HEK293 (cell line): ENCODE data around the gene CABCOCO1.

Experiments used
- KLF1 ChIP-seq: fragments of 450-650 bp; formaldehyde crosslinking; IDR thresholded peaks from 2 replicates; pipeline ENCODE4 v1.5.1; 2016; ENCODE audit warnings: missing biosample characterization, missing genetic modification characterization
- KLF9 ChIP-seq: fragments of 450-650 bp; formaldehyde crosslinking; IDR thresholded peaks from 2 replicates; pipeline ENCODE4 v1.5.1; 2016; ENCODE audit warnings: missing biosample characterization, missing genetic modification characterization, low read depth
- MZF1 ChIP-seq: fragments of 450-650 bp; formaldehyde crosslinking; IDR thresholded peaks from 2 replicates; pipeline ENCODE4 v1.5.1; 2017; ENCODE audit warnings: missing biosample characterization, missing genetic modification characterization, borderline replicate concordance
- REPIN1 ChIP-seq: fragments of 450-650 bp; formaldehyde crosslinking; IDR thresholded peaks from 2 replicates; pipeline ENCODE4 v1.5.1; 2017; ENCODE audit warnings: missing biosample characterization, missing genetic modification characterization, low read depth
- SCRT1 ChIP-seq: fragments of 450-650 bp; formaldehyde crosslinking; IDR thresholded peaks from 2 replicates; pipeline ENCODE4 v1.5.1; 2016; ENCODE audit warnings: missing biosample characterization, missing genetic modification characterization, borderline replicate concordance
- SP3 ChIP-seq: fragments of 450-650 bp; formaldehyde crosslinking; IDR thresholded peaks from 2 replicates; pipeline ENCODE4 v1.5.1; 2016; ENCODE audit warnings: missing biosample characterization, missing genetic modification characterization
- ZBTB1 ChIP-seq: fragments of 450-650 bp; formaldehyde crosslinking; IDR thresholded peaks from 2 replicates; pipeline ENCODE4 v1.5.1; 2016; ENCODE audit warnings: missing biosample characterization, missing genetic modification characterization
- ZBTB8A ChIP-seq: fragments of 450-650 bp; formaldehyde crosslinking; IDR thresholded peaks from 2 replicates; pipeline ENCODE4 v1.5.1; 2016; ENCODE audit warnings: missing biosample characterization, missing genetic modification characterization
- ZNF121 ChIP-seq: fragments of 450-650 bp; formaldehyde crosslinking; IDR thresholded peaks from 2 replicates; pipeline ENCODE4 v1.5.1; 2016; ENCODE audit warnings: missing biosample characterization, missing genetic modification characterization
- ZNF2 ChIP-seq: fragments of 450-650 bp; formaldehyde crosslinking; IDR thresholded peaks from 2 replicates; pipeline ENCODE4 v1.5.1; 2016; ENCODE audit warnings: missing biosample characterization, missing genetic modification characterization
- ZNF239 ChIP-seq: fragments of 450-650 bp; formaldehyde crosslinking; IDR thresholded peaks from 2 replicates; pipeline ENCODE4 v1.5.1; 2016; ENCODE audit warnings: missing biosample characterization, missing genetic modification characterization
- ZNF48 ChIP-seq: fragments of 450-650 bp; formaldehyde crosslinking; IDR thresholded peaks from 2 replicates; pipeline ENCODE4 v1.5.1; 2016; ENCODE audit warnings: missing biosample characterization, missing genetic modification characterization
- ZNF629 ChIP-seq: fragments of 450-650 bp; formaldehyde crosslinking; IDR thresholded peaks from 2 replicates; pipeline ENCODE4 v1.5.1; 2017; ENCODE audit warnings: missing biosample characterization, missing genetic modification characterization
- ZNF707 ChIP-seq: fragments of 450-650 bp; formaldehyde crosslinking; IDR thresholded peaks from 2 replicates; pipeline ENCODE4 v1.5.1; 2016; ENCODE audit warnings: missing biosample characterization, missing genetic modification characterization
- ZNF792 ChIP-seq: fragments of 450-650 bp; formaldehyde crosslinking; IDR thresholded peaks from 2 replicates; pipeline ENCODE4 v1.5.1; 2016; ENCODE audit warnings: missing biosample characterization, missing genetic modification characterization
- TF ChIP-seq, protein P1 (sequence below): fragments of 450-650 bp; formaldehyde crosslinking; IDR thresholded peaks from 2 replicates; pipeline ENCODE4 v1.5.1; 2016; ENCODE audit warnings: missing biosample characterization, missing genetic modification characterization, borderline replicate concordance
- TF ChIP-seq, protein P2 (sequence below): fragments of 450-650 bp; formaldehyde crosslinking; IDR thresholded peaks from 2 replicates; pipeline ENCODE4 v1.5.1; 2016; ENCODE audit warnings: missing biosample characterization, missing genetic modification characterization
- TF ChIP-seq, protein P3 (sequence below): fragments of 450-650 bp; formaldehyde crosslinking; IDR thresholded peaks from 2 replicates; pipeline ENCODE4 v1.5.1; 2016; ENCODE audit warnings: missing biosample characterization, missing genetic modification characterization
- TF ChIP-seq, protein P4 (sequence below): fragments of 450-650 bp; formaldehyde crosslinking; IDR thresholded peaks from 2 replicates; pipeline ENCODE4 v1.5.1; 2016; ENCODE audit warnings: missing biosample characterization, missing genetic modification characterization, low read depth
- TF ChIP-seq, protein P5 (sequence below): fragments of 450-650 bp; formaldehyde crosslinking; conservative IDR thresholded peaks from 2 replicates; pipeline ENCODE4 v1.5.1; 2016; ENCODE audit warnings: low read depth, missing biosample characterization, missing genetic modification characterization
- TF ChIP-seq, protein P6 (sequence below): fragments of 450-650 bp; formaldehyde crosslinking; conservative IDR thresholded peaks from 2 replicates; pipeline ENCODE4 v1.5.1; 2016; ENCODE audit warnings: low read depth, missing biosample characterization, missing genetic modification characterization

The CABCOCO1 gene

DNA sequence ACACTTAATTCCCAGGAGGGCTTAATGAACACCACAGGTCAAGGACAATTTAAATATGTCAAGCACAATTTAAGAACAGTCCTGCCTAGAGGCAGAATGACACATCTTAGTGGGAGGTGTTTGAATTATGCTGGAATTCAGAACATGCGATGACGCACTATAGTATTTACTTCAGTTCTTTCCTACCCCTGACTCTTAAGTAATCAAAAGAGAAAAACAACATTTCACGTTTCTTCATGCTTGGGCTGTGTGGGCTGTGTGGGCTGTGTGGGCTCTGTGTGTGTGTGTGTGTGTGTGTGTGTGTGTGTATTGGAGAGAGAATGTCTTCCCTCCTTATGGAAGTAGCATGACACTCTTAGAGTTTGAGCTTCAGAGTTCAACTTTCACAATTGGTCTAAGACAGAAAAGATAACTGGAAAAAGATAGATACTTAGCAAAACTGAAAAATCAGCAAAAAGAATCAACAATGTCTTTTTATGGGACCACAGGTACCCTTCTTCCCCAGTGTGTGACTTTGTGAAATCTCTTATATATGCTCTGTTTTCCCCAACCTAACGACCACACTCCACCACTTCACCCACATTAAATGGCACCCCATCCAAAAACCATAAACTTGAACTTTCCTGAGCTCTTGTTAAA, 33.7 kb upstream of the CABCOCO1 start (continued):
- TF ChIP-seq ZNF792 (tag by site-specific recombination) (no peak), KLF9 (tag by site-specific recombination) (no peak), ZNF121 (tag by site-specific recombination) (no peak), SCRT1 (tag by site-specific recombination) (no peak), ZNF629 (tag by site-specific recombination) (peak; percentile 91), KLF1 (tag by site-specific recombination) (no peak), ZBTB8A (tag by site-specific recombination) (no peak), ZNF239 (no peak), ZNF2 (tag by site-specific recombination) (no peak), ZBTB1 (no peak), MZF1 (tag by site-specific recombination) (no peak), ZNF707 (tag by site-specific recombination) (no peak), ZNF48 (no peak), REPIN1 (tag by site-specific recombination) (no peak), SP3 (tag by site-specific recombination) (no peak)
- TF ChIP-seq, protein P1, sequence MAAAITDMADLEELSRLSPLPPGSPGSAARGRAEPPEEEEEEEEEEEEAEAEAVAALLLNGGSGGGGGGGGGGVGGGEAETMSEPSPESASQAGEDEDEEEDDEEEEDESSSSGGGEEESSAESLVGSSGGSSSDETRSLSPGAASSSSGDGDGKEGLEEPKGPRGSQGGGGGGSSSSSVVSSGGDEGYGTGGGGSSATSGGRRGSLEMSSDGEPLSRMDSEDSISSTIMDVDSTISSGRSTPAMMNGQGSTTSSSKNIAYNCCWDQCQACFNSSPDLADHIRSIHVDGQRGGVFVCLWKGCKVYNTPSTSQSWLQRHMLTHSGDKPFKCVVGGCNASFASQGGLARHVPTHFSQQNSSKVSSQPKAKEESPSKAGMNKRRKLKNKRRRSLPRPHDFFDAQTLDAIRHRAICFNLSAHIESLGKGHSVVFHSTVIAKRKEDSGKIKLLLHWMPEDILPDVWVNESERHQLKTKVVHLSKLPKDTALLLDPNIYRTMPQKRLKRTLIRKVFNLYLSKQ (tag by site-specific recombination): no peak
- TF ChIP-seq, protein P2, sequence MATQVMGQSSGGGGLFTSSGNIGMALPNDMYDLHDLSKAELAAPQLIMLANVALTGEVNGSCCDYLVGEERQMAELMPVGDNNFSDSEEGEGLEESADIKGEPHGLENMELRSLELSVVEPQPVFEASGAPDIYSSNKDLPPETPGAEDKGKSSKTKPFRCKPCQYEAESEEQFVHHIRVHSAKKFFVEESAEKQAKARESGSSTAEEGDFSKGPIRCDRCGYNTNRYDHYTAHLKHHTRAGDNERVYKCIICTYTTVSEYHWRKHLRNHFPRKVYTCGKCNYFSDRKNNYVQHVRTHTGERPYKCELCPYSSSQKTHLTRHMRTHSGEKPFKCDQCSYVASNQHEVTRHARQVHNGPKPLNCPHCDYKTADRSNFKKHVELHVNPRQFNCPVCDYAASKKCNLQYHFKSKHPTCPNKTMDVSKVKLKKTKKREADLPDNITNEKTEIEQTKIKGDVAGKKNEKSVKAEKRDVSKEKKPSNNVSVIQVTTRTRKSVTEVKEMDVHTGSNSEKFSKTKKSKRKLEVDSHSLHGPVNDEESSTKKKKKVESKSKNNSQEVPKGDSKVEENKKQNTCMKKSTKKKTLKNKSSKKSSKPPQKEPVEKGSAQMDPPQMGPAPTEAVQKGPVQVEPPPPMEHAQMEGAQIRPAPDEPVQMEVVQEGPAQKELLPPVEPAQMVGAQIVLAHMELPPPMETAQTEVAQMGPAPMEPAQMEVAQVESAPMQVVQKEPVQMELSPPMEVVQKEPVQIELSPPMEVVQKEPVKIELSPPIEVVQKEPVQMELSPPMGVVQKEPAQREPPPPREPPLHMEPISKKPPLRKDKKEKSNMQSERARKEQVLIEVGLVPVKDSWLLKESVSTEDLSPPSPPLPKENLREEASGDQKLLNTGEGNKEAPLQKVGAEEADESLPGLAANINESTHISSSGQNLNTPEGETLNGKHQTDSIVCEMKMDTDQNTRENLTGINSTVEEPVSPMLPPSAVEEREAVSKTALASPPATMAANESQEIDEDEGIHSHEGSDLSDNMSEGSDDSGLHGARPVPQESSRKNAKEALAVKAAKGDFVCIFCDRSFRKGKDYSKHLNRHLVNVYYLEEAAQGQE: no peak
- TF ChIP-seq, protein P3, sequence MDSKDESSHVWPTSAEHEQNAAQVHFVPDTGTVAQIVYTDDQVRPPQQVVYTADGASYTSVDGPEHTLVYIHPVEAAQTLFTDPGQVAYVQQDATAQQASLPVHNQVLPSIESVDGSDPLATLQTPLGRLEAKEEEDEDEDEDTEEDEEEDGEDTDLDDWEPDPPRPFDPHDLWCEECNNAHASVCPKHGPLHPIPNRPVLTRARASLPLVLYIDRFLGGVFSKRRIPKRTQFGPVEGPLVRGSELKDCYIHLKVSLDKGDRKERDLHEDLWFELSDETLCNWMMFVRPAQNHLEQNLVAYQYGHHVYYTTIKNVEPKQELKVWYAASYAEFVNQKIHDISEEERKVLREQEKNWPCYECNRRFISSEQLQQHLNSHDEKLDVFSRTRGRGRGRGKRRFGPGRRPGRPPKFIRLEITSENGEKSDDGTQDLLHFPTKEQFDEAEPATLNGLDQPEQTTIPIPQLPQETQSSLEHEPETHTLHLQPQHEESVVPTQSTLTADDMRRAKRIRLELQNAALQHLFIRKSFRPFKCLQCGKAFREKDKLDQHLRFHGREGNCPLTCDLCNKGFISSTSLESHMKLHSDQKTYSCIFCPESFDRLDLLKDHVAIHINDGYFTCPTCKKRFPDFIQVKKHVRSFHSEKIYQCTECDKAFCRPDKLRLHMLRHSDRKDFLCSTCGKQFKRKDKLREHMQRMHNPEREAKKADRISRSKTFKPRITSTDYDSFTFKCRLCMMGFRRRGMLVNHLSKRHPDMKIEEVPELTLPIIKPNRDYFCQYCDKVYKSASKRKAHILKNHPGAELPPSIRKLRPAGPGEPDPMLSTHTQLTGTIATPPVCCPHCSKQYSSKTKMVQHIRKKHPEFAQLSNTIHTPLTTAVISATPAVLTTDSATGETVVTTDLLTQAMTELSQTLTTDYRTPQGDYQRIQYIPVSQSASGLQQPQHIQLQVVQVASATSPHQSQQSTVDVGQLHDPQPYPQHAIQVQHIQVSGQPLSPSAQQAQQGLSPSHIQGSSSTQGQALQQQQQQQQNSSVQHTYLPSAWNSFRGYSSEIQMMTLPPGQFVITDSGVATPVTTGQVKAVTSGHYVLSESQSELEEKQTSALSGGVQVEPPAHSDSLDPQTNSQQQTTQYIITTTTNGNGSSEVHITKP (tag by site-specific recombination): 0 out of 2 replicates have a peak, but pooled peaks have one; percentile 11
- TF ChIP-seq, protein P4, sequence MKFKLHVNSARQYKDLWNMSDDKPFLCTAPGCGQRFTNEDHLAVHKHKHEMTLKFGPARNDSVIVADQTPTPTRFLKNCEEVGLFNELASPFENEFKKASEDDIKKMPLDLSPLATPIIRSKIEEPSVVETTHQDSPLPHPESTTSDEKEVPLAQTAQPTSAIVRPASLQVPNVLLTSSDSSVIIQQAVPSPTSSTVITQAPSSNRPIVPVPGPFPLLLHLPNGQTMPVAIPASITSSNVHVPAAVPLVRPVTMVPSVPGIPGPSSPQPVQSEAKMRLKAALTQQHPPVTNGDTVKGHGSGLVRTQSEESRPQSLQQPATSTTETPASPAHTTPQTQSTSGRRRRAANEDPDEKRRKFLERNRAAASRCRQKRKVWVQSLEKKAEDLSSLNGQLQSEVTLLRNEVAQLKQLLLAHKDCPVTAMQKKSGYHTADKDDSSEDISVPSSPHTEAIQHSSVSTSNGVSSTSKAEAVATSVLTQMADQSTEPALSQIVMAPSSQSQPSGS (tag by site-specific recombination): no peak
- TF ChIP-seq, protein P5, sequence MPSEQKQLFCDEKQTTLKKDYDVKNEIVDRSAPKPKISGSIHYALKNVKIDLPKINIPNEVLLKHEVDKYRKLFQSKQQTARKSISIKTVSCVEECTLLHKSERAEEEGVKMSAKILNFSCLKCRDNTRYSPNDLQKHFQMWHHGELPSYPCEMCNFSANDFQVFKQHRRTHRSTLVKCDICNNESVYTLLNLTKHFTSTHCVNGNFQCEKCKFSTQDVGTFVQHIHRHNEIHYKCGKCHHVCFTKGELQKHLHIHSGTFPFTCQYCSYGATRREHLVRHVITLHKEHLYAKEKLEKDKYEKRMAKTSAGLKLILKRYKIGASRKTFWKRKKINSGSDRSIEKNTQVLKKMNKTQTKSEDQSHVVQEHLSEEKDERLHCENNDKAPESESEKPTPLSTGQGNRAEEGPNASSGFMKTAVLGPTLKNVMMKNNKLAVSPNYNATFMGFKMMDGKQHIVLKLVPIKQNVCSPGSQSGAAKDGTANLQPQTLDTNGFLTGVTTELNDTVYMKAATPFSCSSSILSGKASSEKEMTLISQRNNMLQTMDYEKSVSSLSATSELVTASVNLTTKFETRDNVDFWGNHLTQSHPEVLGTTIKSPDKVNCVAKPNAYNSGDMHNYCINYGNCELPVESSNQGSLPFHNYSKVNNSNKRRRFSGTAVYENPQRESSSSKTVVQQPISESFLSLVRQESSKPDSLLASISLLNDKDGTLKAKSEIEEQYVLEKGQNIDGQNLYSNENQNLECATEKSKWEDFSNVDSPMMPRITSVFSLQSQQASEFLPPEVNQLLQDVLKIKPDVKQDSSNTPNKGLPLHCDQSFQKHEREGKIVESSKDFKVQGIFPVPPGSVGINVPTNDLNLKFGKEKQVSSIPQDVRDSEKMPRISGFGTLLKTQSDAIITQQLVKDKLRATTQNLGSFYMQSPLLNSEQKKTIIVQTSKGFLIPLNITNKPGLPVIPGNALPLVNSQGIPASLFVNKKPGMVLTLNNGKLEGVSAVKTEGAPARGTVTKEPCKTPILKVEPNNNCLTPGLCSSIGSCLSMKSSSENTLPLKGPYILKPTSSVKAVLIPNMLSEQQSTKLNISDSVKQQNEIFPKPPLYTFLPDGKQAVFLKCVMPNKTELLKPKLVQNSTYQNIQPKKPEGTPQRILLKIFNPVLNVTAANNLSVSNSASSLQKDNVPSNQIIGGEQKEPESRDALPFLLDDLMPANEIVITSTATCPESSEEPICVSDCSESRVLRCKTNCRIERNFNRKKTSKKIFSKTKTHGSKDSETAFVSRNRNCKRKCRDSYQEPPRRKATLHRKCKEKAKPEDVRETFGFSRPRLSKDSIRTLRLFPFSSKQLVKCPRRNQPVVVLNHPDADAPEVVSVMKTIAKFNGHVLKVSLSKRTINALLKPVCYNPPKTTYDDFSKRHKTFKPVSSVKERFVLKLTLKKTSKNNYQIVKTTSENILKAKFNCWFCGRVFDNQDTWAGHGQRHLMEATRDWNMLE (tag by site-specific recombination): no peak
- TF ChIP-seq, protein P6, sequence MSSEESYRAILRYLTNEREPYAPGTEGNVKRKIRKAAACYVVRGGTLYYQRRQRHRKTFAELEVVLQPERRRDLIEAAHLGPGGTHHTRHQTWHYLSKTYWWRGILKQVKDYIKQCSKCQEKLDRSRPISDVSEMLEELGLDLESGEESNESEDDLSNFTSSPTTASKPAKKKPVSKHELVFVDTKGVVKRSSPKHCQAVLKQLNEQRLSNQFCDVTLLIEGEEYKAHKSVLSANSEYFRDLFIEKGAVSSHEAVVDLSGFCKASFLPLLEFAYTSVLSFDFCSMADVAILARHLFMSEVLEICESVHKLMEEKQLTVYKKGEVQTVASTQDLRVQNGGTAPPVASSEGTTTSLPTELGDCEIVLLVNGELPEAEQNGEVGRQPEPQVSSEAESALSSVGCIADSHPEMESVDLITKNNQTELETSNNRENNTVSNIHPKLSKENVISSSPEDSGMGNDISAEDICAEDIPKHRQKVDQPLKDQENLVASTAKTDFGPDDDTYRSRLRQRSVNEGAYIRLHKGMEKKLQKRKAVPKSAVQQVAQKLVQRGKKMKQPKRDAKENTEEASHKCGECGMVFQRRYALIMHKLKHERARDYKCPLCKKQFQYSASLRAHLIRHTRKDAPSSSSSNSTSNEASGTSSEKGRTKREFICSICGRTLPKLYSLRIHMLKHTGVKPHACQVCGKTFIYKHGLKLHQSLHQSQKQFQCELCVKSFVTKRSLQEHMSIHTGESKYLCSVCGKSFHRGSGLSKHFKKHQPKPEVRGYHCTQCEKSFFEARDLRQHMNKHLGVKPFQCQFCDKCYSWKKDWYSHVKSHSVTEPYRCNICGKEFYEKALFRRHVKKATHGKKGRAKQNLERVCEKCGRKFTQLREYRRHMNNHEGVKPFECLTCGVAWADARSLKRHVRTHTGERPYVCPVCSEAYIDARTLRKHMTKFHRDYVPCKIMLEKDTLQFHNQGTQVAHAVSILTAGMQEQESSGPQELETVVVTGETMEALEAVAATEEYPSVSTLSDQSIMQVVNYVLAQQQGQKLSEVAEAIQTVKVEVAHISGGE (tag by site-specific recombination): no peak
